GM18499 (cell line): ENCODE measurements around the gene FGFR1OP2.

ENCODE experiments used
- ATAC-seq: cut with Tn5 transposase; IDR thresholded peaks from one replicate; pipeline ENCODE4 v1.9.1; 2021; ENCODE audit warnings: moderate number of reproducible peaks; ENCODE audit not compliant: insufficient read depth, unreplicated experiment

Gene FGFR1OP2

DNA sequence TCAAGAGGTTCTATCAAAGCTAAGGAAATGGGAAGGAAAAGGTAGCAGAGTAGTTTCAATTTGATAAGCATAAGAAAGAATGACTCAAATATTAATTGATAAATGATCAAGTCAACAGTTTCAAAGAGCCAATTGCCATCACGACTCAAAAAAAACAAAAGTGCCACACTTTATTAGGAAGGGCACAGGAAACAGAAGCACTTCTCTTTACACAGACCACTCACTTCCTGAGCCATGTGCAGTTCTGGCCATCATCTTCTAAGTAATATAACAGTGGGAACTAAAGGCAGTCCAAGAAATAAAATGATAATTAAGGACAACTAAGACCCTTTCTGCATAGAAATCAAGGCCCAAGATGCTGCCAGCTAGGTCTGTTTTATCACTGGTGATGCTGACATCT, 62.7 kb downstream of the FGFR1OP2 start:
- ATAC-seq = no peak

- no peak for ATAC-seq
These were observed 63.4 kb downstream of the FGFR1OP2 start for GRCh38 chr12:27001663-27002062.

GRCh38 chr12:27002141-27002540, 63.9 kb downstream of the FGFR1OP2 start:
- no peak for ATAC-seq

- ATAC-seq = no peak
These were observed 65.4 kb downstream of the FGFR1OP2 start for GRCh38 chr12:27003421-27004381.

DNA sequence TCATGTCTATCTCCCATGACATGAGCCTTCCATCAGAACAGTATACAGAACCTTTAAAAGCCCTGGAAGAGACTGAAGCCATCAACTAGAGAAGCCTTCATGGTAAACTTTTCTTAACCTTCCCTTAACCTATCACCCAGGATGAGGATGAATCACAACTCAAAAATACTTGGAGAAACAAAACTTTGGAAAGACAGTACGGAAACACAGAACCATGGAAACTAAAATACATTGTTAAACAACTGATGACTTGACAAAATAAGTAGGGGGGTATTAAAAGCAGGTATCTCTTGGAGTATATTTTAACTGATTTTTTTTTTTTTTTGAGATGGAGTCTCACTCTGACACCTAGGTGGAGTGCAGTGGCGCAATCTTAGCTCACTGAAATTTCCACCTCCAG, 67.2 kb downstream of the FGFR1OP2 start:
- no peak for ATAC-seq

- ATAC-seq = no peak
These were observed 68.7 kb downstream of the FGFR1OP2 start for GRCh38 chr12:27006797-27007467.

- no peak for ATAC-seq
These were observed 69.8 kb downstream of the FGFR1OP2 start for GRCh38 chr12:27008081-27008480.

DNA sequence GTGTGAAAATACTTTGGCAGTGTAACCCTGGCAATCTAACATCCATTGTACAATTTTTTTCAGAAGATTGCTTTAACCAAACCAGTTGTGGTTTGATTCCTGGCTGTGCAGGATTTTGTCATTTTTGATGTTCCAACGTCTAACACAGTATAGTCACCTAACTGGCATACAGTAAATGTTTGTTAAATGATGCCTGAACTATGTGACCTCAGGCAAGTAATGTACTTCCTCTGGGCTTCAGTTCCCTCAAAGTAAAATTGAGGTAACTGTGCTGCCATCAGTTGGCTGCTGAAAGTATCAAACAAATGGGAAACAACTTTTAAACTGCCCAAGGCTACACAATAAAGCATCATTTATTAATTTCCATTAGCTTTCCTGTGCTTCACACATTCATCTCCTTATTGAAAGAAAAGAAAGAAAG, 71.6 kb downstream of the FGFR1OP2 start:
- no peak for ATAC-seq

DNA sequence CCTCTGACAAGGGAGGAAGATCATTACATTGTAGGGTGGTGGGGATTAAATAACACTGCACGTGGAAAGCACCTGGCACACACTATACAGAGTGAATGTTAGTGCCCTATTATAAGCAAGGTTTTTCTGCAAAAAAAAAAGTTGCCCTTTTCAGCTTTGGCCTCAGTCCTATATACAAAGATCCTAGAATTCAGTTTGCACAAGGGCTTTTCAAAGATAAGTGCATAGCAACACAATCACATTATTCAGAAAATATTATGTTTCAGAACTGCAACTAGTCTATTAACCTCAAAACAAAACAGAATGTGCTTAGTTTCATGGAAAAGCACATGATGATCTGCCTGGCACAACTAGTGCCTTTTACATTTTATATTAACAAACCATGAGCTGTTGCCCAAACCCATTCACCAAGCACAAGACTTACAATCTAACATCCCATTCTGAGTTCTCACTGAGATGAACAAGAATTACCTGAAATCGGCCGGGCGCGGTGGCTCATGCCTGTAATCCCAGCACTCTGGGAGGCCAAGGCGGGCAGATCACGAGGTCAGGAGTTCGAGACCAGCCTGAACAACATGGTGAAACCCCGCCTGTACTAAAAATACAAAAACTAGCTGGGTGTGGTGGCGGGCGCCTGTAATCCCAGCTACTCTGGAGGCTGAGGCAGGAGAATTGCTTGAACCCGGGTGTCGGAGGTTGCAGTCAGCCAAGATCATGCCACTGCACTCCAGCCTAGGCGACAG, 74.1 kb downstream of the FGFR1OP2 start:
- no peak for ATAC-seq

DNA sequence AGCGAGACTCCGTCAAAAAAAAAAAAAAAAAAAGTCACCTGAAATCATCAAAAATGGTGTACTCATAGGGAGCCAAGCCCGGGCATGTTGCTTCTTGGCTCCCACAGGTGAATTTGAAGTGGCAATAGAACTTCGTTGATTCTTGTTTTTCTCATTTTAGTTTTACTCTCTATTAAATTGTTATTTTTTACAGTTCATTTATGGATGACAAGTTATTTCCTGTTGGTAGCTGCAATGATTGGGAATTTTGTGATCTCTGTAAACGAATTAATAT, 74.6 kb downstream of the FGFR1OP2 start:
- ATAC-seq = no peak

GRCh38 chr12:27013611-27014084, 75.4 kb downstream of the FGFR1OP2 start:
- no peak for ATAC-seq

GRCh38 chr12:27014085-27014858, 76.0 kb downstream of the FGFR1OP2 start, which contains the start of gene TM7SF3:
Gene TM7SF3, minus strand, starts transcription at chr12:27014384. Its CDS starts 216 bp downstream, at chr12:27014168.
- ATAC-seq = peak; percentile 63

DNA sequence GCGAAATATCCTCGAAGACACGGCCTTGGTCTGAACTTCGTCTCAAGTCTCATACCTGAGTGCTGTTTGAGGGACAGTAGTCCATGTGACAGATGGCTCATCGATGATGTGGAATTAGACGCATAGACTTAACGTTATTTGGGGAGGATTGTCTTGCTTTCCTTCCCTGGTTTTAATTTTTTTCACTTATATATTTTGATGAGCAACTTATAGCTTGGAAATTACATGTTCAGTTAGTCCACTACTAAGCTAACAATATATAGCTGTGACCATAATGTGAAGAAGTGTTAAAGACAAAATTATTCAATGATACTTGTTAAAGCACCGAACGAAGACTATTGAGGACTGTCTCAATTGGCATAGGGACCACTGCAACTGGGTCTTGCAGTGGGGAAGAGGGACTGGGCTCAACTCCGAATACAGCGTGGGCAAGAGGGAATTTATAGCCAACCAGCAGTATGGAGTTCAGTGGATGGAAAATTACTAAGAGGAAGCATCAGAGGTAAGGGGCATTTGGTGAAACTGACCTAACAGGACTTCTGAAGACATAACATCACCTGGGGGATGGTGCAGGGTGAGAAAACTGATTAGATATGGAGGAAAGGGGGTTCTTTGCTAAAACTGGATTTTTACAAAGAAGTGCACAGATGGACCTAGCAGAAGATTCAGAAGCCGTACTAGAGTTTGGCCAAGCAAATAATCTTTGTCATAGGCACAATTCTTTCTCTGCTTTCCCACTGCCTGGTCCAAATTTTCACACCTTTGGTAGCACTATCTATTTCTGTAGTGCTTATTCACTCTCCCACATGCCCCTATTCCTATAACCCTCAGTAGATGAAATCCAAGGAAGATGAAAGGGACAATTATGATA, 76.8 kb downstream of the FGFR1OP2 start:
- ATAC-seq = no peak

DNA sequence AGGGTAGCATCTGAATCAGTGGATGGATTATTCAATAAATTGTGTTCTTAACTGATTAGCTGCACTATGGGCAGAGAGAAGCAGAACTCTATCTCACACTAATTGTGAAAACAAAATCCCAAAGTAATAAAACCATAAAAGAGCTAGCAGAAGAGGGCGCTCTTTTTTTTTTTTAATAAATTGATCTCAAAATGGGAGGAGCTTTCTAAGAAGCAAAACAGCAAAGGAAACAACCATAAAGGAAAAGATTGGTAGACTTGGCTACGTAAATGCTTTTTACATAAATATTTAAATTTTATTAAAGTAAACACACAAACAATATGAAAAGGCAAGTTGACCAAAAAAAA, 77.4 kb downstream of the FGFR1OP2 start:
- no peak for ATAC-seq
